Activated CD8-positive, alpha-beta T cell treated with anti-CD3 and anti-CD28 coated beads for 36 hours (primary cell): Measurements from ENCODE around the gene ILF3. TPM values are rescaled to one million over a fixed set of nuclear protein-coding genes. Genes with fewer than 3 reads are reported as not detected.

Experiments used
- ATAC-seq: fragments of 200-7000 bp; cut with Tn5 transposase; one replicate; pipeline ENCODE4 v1.10.0; 2021; ENCODE audit warnings: mild to moderate bottlenecking, moderate library complexity
- CTCF ChIA-PET: fragments of 350-600 bp; sonication (Branson Sonifier 250); formaldehyde crosslinking; loops from one replicate; lab custom pipeline; 2021; ENCODE audit warnings: antibody characterized with exemption; lab: Charles Lee
- POLR2A ChIA-PET: fragments of 350-600 bp; sonication (Branson Sonifier 250); formaldehyde crosslinking; loops from one replicate; lab custom pipeline; 2021; ENCODE audit warnings: antibody characterized with exemption; lab: Charles Lee
- DNase-seq: peaks from one replicate; pipeline ENCODE4 v3.0.0-alpha.2; 2020
- H3K27ac Mint-ChIP-seq: one replicate; pipeline ENCODE4 v1.8.0; 2021; ENCODE audit warnings: mild to moderate bottlenecking, mixed read lengths
- H3K27me3 Mint-ChIP-seq: one replicate; pipeline ENCODE4 v1.8.0; 2021; ENCODE audit warnings: mixed read lengths
- H3K36me3 Mint-ChIP-seq: one replicate; pipeline ENCODE4 v1.8.0; 2021; ENCODE audit warnings: low read depth, mixed read lengths
- H3K4me1 Mint-ChIP-seq: one replicate; pipeline ENCODE4 v1.8.0; 2021; ENCODE audit warnings: low read depth, mixed read lengths
- H3K4me3 Mint-ChIP-seq: one replicate; pipeline ENCODE4 v1.8.0; 2021; ENCODE audit warnings: mild to moderate bottlenecking, moderate library complexity, mixed read lengths
- H3K9me3 Mint-ChIP-seq: one replicate; pipeline ENCODE4 v1.8.0; 2021; ENCODE audit warnings: mixed read lengths
- CTCF ChIP-seq: fragments of 200-600 bp; IDR thresholded peaks from one replicate; pipeline ENCODE4 v1.8.0; 2022; ENCODE audit warnings: antibody characterized with exemption, mild to moderate bottlenecking
- intact Hi-C: fragments of 100-400 bp; cut with micrococcal nuclease; formaldehyde crosslinking; loops from one replicate; pipeline ENCODE4 v1.10.0; 2022
- total RNA-seq, 2 experiments: library from RNA; stranded (reverse); gene quantifications; one replicate each; pipeline ENCODE4 v1.2.3, GENCODE V29; 2021

ILF3 gene
- total RNA-seq, 2 experiments from 2014 or later = 435 to 450 TPM

GRCh38 chr19:10621966-10622365 is 32.2 kb upstream of the ILF3 start:
- H3K27me3 Mint-ChIP-seq = no peaks in the 10 kb centered on the region
- ATAC-seq (no peak), DNase-seq (no peak)
- peak overlapping the region; percentile 73 for H3K27ac Mint-ChIP-seq
- peaks cover 8% of the 10 kb centered on the region for H3K36me3 Mint-ChIP-seq
- no peaks in the 10 kb centered on the region for H3K9me3 Mint-ChIP-seq
- intact Hi-C loops = no loop called here
- H3K4me1 Mint-ChIP-seq = peaks cover 43% of the 10 kb centered on the region
- no peak overlapping the region for H3K4me3 Mint-ChIP-seq
- no peak for TF ChIP-seq CTCF
- ChIA-PET CTCF (interaction anchor here (1.0 to 6.8 kb wide), 3 partner anchors 23 to 42 kb away, joined by 3 to 30 read pairs (median 10); no protein-coding TSS in a partner anchor), POLR2A (interaction anchor here (0.8 to 3.4 kb wide), 4 partner anchors 10 to 31 kb away, joined by 3 to 13 read pairs (median 5); no protein-coding TSS in a partner anchor)

GRCh38 chr19:10624585-10624984 is 29.6 kb upstream of the ILF3 start:
- intact Hi-C loops = no loop called here
- peak; percentile 37 for ATAC-seq
- no peak for TF ChIP-seq CTCF
- Mint-ChIP-seq H3K4me3 (no peak overlapping the region), H3K27ac (peak overlapping the region; percentile 46), H3K9me3 (no peaks in the 10 kb centered on the region), H3K4me1 (peaks cover 38% of the 10 kb centered on the region), H3K36me3 (peaks cover 19% of the 10 kb centered on the region), H3K27me3 (no peaks in the 10 kb centered on the region)
- POLR2A ChIA-PET = interaction anchor here (0.9 to 2.6 kb wide), 3 partner anchors 17 to 20 kb away, joined by 3 to 8 read pairs (median 3); no protein-coding TSS in a partner anchor
- CTCF ChIA-PET = interaction anchor here (0.7 to 6.8 kb wide), 2 partner anchors 20 to 75 kb away, joined by 3 to 30 read pairs; no protein-coding TSS in a partner anchor
- DNase-seq = no peak

GRCh38 chr19:10625003-10625761 is 29.0 kb upstream of the ILF3 start, which contains the start of gene SLC44A2:
Gene SLC44A2 (plus strand): TSS chr19:10625553. CDS start chr19:10625634, 81 bp downstream.
- peaks cover 34% of the 10 kb centered on the region for H3K4me1 Mint-ChIP-seq
- ChIA-PET CTCF (interaction anchor here (0.7 to 2.4 kb wide), 2 partner anchors 19 to 75 kb away, joined by 3 to 6 read pairs; no protein-coding TSS in a partner anchor), POLR2A (interaction anchor here (0.9 to 2.6 kb wide), 3 partner anchors 14 to 21 kb away, joined by 3 to 8 read pairs (median 3); no protein-coding TSS in a partner anchor)
- peak within 1 kb of the TSS; percentile 46 for H3K27ac Mint-ChIP-seq
- no peaks in the 10 kb centered on the region for H3K27me3 Mint-ChIP-seq
- ATAC-seq (no peak), DNase-seq (no peak)
- TF ChIP-seq CTCF = no peak
- no peak within 1 kb of the TSS for H3K4me3 Mint-ChIP-seq
- intact Hi-C loops = no loop called here
- no peaks in the 10 kb centered on the region for H3K9me3 Mint-ChIP-seq
- peaks cover 21% of the 10 kb centered on the region for H3K36me3 Mint-ChIP-seq

- no peaks in the 10 kb centered on the region for H3K9me3 Mint-ChIP-seq
- no peak for TF ChIP-seq CTCF
- intact Hi-C loops = no loop called here
- H3K27ac Mint-ChIP-seq = peak overlapping the region; percentile 30
- no peak for DNase-seq
- no peaks in the 10 kb centered on the region for H3K27me3 Mint-ChIP-seq
- peaks cover 30% of the 10 kb centered on the region for H3K4me1 Mint-ChIP-seq
- H3K36me3 Mint-ChIP-seq = peaks cover 21% of the 10 kb centered on the region
- CTCF ChIA-PET = interaction anchor here (2.2 to 2.4 kb wide), 2 partner anchors 18 to 45 kb away, joined by 6 to 11 read pairs; no protein-coding TSS in a partner anchor
- no peak for ATAC-seq
- no peak overlapping the region for H3K4me3 Mint-ChIP-seq
- POLR2A ChIA-PET = interaction anchor here (0.9 kb wide), 1 partner anchor 14 kb away, joined by 3 read pairs; no protein-coding TSS in a partner anchor
Measured at GRCh38 chr19:10625762-10626138, 28.4 kb upstream of the ILF3 start.

- intact Hi-C loops = no loop called here
- CTCF ChIA-PET = no interaction called here
- H3K4me1 Mint-ChIP-seq = no peaks in the 10 kb centered on the region
- no peak for DNase-seq
- POLR2A ChIA-PET = no interaction called here
- H3K27ac Mint-ChIP-seq = no peak overlapping the region
- peaks cover 45% of the 10 kb centered on the region for H3K36me3 Mint-ChIP-seq
- TF ChIP-seq CTCF = no peak
- no peak overlapping the region for H3K4me3 Mint-ChIP-seq
- no peaks in the 10 kb centered on the region for H3K9me3 Mint-ChIP-seq
- no peak for ATAC-seq
- no peaks in the 10 kb centered on the region for H3K27me3 Mint-ChIP-seq
Measured at GRCh38 chr19:10631874-10632273, 22.3 kb upstream of the ILF3 start.
